ENCODE measurements around the gene ZNF227.
"Not testable (repeated sequence)": the region's sequence is repeated elsewhere in the genome, so short reads cannot be mapped to it uniquely, and the experiment has no call there.

Gene ZNF227

GRCh38 chr19:44212250-44212865, at the start of gene ZNF227:
Gene ZNF227 (plus strand): TSS chr19:44212532. CDS start chr19:44217793, 5,261 bp downstream.
- peak in 57 of 58 donors; percentile 19 to 95 (median 83) for DNase-seq

DNA sequence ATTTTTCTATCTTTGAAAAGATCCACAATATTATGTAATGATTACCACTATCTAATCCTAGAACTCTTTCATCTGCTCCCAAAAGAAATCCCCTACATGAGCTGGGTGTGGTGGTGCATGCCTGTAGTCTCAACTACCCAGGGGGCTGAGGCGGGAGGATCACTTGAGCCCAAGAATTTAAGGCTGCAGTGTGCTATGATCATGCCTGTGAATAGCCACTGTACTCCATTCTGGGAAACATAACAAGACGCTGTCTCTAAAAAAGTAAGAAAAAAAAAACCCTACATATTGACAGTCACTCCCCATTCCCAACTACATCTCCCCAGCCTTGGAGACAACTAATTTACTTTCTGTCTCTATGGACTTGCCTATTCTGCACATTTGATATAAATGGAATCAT, 48.5 kb upstream of the ZNF227 start:
- DNase-seq: no peak

- DNase-seq: peak in 1 of 58 donors; percentile 28
Measured at GRCh38 chr19:44164327-44164672, 48.0 kb upstream of the ZNF227 start.

DNA sequence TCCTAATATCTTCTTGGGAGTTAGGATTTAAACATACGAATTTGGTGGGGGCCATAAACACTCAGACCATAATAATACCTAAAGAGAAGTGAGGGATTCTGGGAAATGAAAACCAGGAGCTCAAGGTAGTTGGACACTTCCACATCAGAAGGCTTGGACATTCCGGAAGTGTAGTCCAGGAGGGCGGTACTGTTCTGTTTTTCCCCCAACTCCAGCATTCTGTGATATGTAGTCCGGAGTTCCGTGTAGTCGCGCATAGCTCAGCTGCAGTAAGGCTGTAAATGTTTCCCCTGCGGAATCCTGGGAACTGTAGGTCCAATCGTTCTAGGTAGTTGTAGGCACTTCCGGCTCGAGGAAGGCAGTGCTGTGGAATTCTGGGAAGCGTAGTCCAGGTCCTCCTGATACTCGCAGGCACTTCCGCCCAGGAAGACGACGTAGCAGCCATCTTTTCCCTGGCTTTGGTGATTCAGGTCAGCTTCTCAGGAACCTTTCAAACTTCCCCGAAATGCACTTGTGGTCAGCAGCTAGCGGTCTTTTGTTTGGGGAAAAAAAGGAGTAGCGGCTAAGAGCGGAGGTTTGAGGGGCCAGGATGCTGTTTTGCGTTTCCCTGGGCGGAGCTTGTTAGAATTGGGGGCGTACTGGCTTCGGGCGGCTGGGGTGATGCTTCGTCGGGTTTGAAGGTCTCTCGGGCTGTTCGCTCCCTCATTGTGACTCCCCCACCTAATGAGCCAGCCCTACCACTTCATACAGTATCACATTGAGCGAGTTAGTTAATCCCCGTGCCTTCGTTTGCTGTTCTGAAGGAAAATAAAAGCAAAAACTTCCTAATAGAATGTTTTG, 47.4 kb upstream of the ZNF227 start, which contains the start of gene ZNF226:
TSS of gene ZNF226 (plus strand) at position 428 of the 840 bp plus-strand sequence. CDS start 4,981 bp downstream, outside the sequence.
- peak in 57 of 58 donors; percentile 37 to 98 (median 92) for DNase-seq

GRCh38 chr19:44170660-44171059, 41.7 kb upstream of the ZNF227 start:
- not testable (repeated sequence) for DNase-seq

- no peak for DNase-seq
Measured at GRCh38 chr19:44176590-44176989, 35.7 kb upstream of the ZNF227 start.

- DNase-seq: no peak
Measured at GRCh38 chr19:44180968-44181367, 31.4 kb upstream of the ZNF227 start.

- DNase-seq: no peak
Measured at GRCh38 chr19:44182145-44182544, 30.2 kb upstream of the ZNF227 start.

GRCh38 chr19:44190020-44190419, 22.3 kb upstream of the ZNF227 start:
- DNase-seq: no peak

GRCh38 chr19:44192127-44192526, 20.2 kb upstream of the ZNF227 start:
- DNase-seq: no peak

DNA sequence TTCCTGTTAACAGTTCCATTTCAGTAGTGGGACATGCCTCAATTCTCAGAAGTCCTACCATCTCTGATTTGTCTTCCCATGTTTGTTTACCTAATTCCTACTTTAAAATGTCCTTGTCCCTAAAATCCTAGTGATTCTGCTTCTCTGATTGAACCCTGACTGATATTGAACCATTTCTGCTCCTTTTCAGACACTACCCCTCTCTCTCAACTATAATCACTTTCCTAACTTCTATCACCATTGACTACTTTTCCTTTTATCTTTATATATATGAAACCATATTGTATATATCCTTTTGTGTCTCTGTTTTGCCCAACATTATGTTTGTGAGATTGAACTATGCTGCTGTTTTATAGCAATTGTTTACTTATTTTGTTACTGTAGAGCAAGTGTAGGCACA, 15.6 kb upstream of the ZNF227 start:
- no peak for DNase-seq

DNA sequence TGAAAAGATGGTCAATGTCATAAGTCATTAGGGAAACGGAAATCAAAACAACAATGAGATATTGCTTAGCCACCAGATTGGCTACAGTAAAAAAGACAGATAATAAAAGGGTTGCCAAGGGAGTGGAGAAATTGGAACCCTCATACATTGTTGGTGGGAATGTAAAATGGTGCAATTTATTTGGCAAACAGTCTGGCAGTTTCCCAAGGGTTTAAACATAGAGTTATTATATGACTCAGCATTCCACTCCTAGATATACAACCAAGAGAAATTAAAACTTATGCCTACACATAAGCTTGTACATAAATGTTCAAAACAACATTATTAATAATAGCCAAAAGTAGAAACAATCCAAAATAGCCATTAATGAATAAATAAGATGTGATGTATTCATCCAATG, 9.9 kb upstream of the ZNF227 start:
- DNase-seq: no peak

GRCh38 chr19:44202974-44203373, 9.4 kb upstream of the ZNF227 start:
- DNase-seq: no peak

DNA sequence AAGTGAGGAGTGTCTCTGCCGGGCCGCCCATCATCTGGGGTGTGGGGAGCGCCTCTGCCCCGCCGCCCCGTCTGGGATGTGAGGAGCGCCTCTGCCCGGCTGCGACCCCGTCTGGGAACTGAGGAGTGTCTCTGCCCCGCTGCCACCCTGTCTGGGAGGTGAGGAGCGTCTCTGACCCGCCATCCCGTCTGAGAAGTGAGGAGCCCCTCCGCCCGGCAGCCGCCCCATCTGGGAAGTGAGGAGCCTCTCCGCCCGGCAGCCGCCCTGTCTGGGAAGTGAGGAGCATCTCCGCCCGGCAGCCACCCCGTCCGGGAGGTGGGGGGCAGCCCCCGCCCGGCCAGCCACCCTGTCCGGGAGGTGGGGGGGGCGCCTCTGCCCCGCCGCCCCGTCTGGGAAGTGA, 8.5 kb upstream of the ZNF227 start:
- not testable (repeated sequence) for DNase-seq

DNA sequence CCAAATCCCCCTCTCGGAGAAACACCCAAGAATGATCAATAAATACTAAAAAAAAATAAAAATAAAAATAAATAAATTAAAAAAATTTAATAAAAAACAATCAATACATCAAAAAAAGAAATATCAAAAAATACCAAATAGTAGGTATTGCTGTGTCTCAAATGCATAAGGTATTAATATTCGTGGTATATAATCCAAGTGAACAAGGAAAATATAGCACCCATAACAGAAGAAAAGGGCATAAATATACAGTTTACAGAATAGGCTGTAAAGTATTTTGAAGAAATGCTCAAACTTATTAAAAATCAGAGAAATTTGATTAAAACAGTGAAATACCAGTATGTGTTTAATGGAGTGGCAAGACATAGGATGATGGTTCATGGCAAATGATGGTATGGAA, 7.6 kb upstream of the ZNF227 start:
- DNase-seq: no peak

GRCh38 chr19:44207126-44207803, 5.1 kb upstream of the ZNF227 start:
- DNase-seq: peak in 57 of 58 donors; percentile 32 to 94 (median 83)

DNA sequence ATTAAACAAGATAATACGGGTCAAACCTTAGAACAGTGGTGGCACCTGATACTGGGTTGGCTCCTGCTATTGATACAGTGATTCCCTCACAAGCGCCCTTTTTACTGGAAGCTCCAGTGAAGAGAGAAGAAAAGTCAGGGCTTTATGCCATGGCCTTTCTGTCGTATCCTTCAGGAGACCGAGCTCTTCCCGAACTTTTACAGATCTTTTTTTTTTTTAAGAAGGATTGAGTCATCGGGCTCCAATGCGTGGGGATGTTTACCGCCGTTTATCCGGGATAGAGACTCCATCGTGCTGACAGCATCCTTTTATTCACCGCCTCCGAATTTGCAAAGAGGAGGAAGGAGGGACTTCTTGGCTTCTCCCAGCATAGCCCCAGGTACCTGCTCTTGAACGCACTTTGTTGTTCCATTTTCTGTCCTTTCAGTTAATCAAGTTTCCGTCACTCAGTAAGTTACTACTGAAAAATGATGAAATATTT, 574 bp downstream of the ZNF227 start:
- DNase-seq: peak in 15 of 58 donors; percentile 2 to 54 (median 12)

- not testable (repeated sequence) for DNase-seq
Measured at GRCh38 chr19:44219926-44220325, 7.6 kb downstream of the ZNF227 start.

DNA sequence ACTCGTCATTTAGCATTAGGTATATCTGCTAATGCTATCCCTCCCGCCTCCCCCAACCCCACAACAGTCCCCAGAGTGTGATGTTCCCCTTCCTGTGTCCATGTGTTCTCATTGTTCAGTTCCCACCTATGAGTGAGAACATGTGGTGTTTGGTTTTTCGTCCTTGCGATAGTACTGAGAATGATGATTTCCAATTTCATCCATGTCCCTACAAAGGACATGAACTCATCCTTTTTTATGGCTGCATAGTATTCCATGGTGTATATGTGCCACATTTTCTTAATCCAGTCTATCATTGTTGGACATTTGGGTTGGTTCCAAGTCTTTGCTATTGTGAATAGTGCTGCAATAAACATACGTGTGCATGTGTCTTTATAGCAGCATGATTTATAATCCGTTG, 8.4 kb downstream of the ZNF227 start:
- DNase-seq: not testable (repeated sequence)

DNA sequence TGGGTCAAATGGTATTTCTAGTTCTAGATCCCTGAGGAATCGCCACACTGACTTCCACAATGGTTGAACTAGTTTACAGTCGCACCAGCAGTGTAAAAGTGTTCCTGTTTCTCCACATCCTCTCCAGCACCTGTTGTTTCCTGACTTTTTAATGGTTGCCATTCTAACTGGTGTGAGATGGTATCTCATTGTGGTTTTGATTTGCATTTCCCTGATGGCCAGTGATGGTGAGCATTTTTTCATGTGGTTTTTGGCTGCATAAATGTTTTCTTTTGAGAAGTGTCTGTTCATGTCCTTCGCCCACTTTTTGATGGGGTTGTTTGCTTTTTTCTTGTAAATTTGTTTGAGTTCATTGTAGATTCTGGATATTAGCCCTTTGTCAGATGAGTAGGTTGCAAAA, 9.0 kb downstream of the ZNF227 start:
- not testable (repeated sequence) for DNase-seq

GRCh38 chr19:44228318-44228717, 16.0 kb downstream of the ZNF227 start:
- DNase-seq: no peak

DNA sequence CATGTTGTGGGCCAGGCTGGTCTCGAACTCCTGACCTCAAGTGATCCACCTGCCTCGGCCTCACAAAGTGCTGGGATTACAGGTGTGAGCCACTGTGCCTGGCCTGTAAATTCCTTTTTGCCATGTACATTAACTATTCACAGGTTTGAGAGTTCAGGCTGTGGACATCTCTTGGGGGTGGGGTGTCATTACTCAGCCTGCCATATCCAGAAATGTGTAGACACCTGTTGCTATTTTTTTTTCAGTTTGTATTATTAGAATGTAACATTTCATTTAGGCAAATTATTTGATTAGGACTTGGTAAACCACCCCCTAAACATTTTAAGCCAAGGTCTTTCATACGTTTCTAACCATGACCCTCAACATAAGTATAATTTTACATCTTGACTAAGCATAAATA, 20.5 kb downstream of the ZNF227 start:
- DNase-seq: no peak
